Measurements from ENCODE around the gene PANK2. TPM values are rescaled to one million over a fixed set of nuclear protein-coding genes. Genes with fewer than 3 reads are reported as not detected.

PANK2 gene
- total and polyA plus RNA-seq, 2 of the 8 experiments (the other 6 are each of a cell fraction or from before 2014, with no cell fraction given), result 17.1 to 57.5 TPM

DNA sequence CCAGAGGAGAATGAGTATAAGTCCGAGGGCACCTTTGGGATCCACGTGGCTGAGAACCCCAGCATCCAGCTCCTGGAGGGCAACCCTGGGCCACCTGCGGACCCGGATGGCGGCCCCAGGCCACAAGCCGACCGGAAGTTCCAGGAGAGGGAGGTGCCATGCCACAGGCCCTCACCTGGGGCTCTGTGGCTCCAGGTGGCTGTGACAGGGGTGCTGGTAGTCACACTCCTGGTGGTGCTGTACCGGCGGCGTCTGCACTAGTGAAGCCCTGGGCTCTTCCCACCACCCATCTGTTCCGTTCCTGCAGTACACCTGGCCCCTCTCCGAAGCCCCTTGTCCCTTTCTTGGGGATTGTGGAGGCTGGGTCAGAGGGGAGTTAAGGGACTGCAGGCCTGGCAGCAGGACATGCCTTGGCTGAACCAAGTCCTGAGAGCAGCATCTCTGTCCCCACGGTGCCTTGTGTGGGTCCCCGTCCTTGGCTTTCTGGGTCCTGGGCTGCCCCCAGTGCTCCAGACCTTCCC, 23.2 kb upstream of the PANK2 start:
- CTCF ChIA-PET (ENCODE audit: partially characterized antibody), result interaction anchor here (1.1 to 7.0 kb wide), 4 partner anchors 10 to 206 kb away, joined by 3 to 55 read pairs (median 6); no protein-coding TSS in a partner anchor
- no peak overlapping the region for H4K91ac ChIP-seq (replicated peaks; ENCODE audit: insufficient read length, low read length)
- no peak overlapping the region for H2BK5ac ChIP-seq (ENCODE audit: low read depth, low read length)
- H3K18ac ChIP-seq (ENCODE audit: extremely low read depth, low read length), result no peak overlapping the region
- no peaks in the 10 kb centered on the region for H3K79me1 ChIP-seq (ENCODE audit: low read depth, low read length)
- FAIRE-seq, result no peak
- H2BK20ac ChIP-seq (ENCODE audit: low read length), result no peak overlapping the region
- H3K36me3 ChIP-seq (ENCODE audit: control insufficient read depth in 2 of 4, insufficient read depth in 4 of 4, low read length in 3 of 4), result peaks cover 11 to 46% (median 36%) of the 10 kb centered on the region in 4 experiments; a peak in 7 of 8 replicates
- no peak overlapping the region for H2BK12ac ChIP-seq (ENCODE audit: low read depth, low read length)
- no peak overlapping the region for H3K23ac ChIP-seq (ENCODE audit: insufficient read length)
- no peak overlapping the region for H3K4me2 ChIP-seq (ENCODE audit: insufficient read depth in 1 of 2, low read depth in 2 of 2, low read length in 2 of 2)
- WGBS, 2 experiments (ENCODE audit: extremely low coverage in 1 of 2, insufficient coverage in 1 of 2, insufficient read length in 1 of 2, insufficient replicate concordance in 2 of 2, low coverage in 1 of 2, low lambda C conversion rate in 2 of 2, missing lambda C conversion rate in 1 of 2), result 93% methylated on average over 12 of the region's 14 CpGs; no CpG with 5 or more reads in 1 of the 2 experiments
- H4K20me1 ChIP-seq (replicated peaks in 1 of 2; ENCODE audit: control insufficient read depth in 1 of 2, insufficient read depth in 2 of 2, low read length in 2 of 2), result peaks cover 0 to 13% of the 10 kb centered on the region in 2 experiments
- no peak for DNase-seq (ENCODE audit: low read depth in 1 of 2, low spot score in 2 of 2)
- H2AK5ac ChIP-seq (ENCODE audit: low read depth, low read length), result no peak overlapping the region
- H3K4me1 ChIP-seq (replicated peaks in 1 of 4; ENCODE audit: control insufficient read depth in 3 of 4, insufficient read depth in 4 of 4, low read length in 3 of 4), result no peaks in the 10 kb centered on the region
- no peak for TF ChIP-seq EZH2 (IDR thresholded peaks at IDR 0.05; ENCODE audit: low read depth, low read length, severe bottlenecking)
- no peak for TF ChIP-seq EGR1 (IDR thresholded peaks at IDR 0.05; ENCODE audit: borderline replicate concordance, low read depth, low read length)
- H3K9me3 ChIP-seq (ENCODE audit: insufficient read depth in 2 of 2, low read depth in 1 of 2, low read length in 1 of 2), result no peaks in the 10 kb centered on the region; a peak in 1 of 4 replicates
- no peaks in the 10 kb centered on the region for H3K79me2 ChIP-seq (ENCODE audit: control insufficient read depth in 1 of 2, insufficient read depth in 2 of 2, low read length in 2 of 2)
- H3K9ac ChIP-seq (replicated peaks in 1 of 4; ENCODE audit: extremely low read depth in 1 of 4, low read depth in 3 of 4, low read length in 3 of 4), result no peak overlapping the region
- H3K27ac ChIP-seq (ENCODE audit: low read depth, low read length), result no peak overlapping the region
- no peaks in the 10 kb centered on the region for H3K27me3 ChIP-seq (replicated peaks in 1 of 4; ENCODE audit: control insufficient read depth in 3 of 4, extremely low read depth in 1 of 4, insufficient read depth in 3 of 4, low read length in 3 of 4)
- H2BK15ac ChIP-seq (ENCODE audit: low read length), result no peak overlapping the region
- H2AFZ ChIP-seq (ENCODE audit: low read length), result no peak overlapping the region
- H3K56ac ChIP-seq (replicated peaks; ENCODE audit: insufficient read length, low read depth, low read length), result no peak overlapping the region
- H4K8ac ChIP-seq (ENCODE audit: extremely low read depth, insufficient read depth, low read length), result no peak overlapping the region
- H4K5ac ChIP-seq (ENCODE audit: insufficient read length, low read depth, low read length), result no peak overlapping the region
- no peaks in the 10 kb centered on the region for H3K23me2 ChIP-seq (ENCODE audit: low read depth, low read length)
- no peak overlapping the region for H3K4me3 ChIP-seq (ENCODE audit: extremely low read depth in 1 of 4, insufficient read depth in 2 of 4, low read depth in 3 of 4, low read length in 4 of 4)
- POLR2A ChIA-PET (ENCODE audit: partially characterized antibody), result interaction anchor here (0.7 to 5.6 kb wide), 4 partner anchors 11 to 62 kb away, joined by 3 to 34 read pairs (median 3); no protein-coding TSS in a partner anchor
- no peak overlapping the region for H3K14ac ChIP-seq (ENCODE audit: insufficient read length)
- H3K4ac ChIP-seq (replicated peaks; ENCODE audit: insufficient read length, low read depth, low read length), result no peak overlapping the region
- no peak overlapping the region for H2BK120ac ChIP-seq (replicated peaks; ENCODE audit: low read depth, low read length)
